Glutamatergic neuron (in vitro differentiated cells): ENCODE measurements around the gene PRSS12. TPM values are rescaled to one million over a fixed set of nuclear protein-coding genes. Genes with fewer than 3 reads are reported as not detected.
"Not testable (repeated sequence)": the region's sequence is repeated elsewhere in the genome, so short reads cannot be mapped to it uniquely, and the experiment has no call there.

Experiments used
- DNase-seq: peaks from one replicate; pipeline ENCODE4 v3.0.0; 2022
- H3K27ac Mint-ChIP-seq: one replicate; pipeline ENCODE4 v1.8.0; 2020; ENCODE audit warnings: mild to moderate bottlenecking, mixed read lengths, inconsistent platforms; ENCODE audit not compliant: unreplicated experiment
- H3K27me3 Mint-ChIP-seq: one replicate; pipeline ENCODE4 v1.8.0; 2020; ENCODE audit warnings: mild to moderate bottlenecking, moderate library complexity, mixed read lengths, inconsistent platforms; ENCODE audit not compliant: unreplicated experiment
- H3K36me3 Mint-ChIP-seq: one replicate; pipeline ENCODE4 v1.8.0; 2020; ENCODE audit warnings: mild to moderate bottlenecking, mixed read lengths, inconsistent platforms; ENCODE audit not compliant: unreplicated experiment
- H3K4me1 Mint-ChIP-seq: one replicate; pipeline ENCODE4 v1.8.0; 2020; ENCODE audit warnings: mild to moderate bottlenecking, low read depth, mixed read lengths, inconsistent platforms; ENCODE audit not compliant: unreplicated experiment
- H3K4me3 Mint-ChIP-seq: one replicate; pipeline ENCODE4 v1.8.0; 2020; ENCODE audit warnings: mild to moderate bottlenecking, mixed read lengths, inconsistent platforms; ENCODE audit not compliant: unreplicated experiment
- H3K9me3 Mint-ChIP-seq: one replicate; pipeline ENCODE4 v1.8.0; 2020; ENCODE audit warnings: mild to moderate bottlenecking, moderate library complexity, mixed read lengths, inconsistent platforms; ENCODE audit not compliant: unreplicated experiment
- CTCF ChIP-seq: fragments of 200-600 bp; sonication (generic); IDR thresholded peaks from one replicate; pipeline ENCODE4 v1.5.0; 2021; ENCODE audit not compliant: partially characterized antibody, unreplicated experiment
- long read RNA-seq: library from polyadenylated mRNA; unstranded; transcript quantifications from one replicate; pipeline ENCODE4 v2.0.0, GENCODE V29; 2020; ENCODE audit not compliant: unreplicated experiment
- total RNA-seq: library from RNA; stranded (reverse); fragmentation: NEBNext Ultra II Directional; extraction: Animal tissue kit (Norgen Biotek cat#: 25700); gene quantifications from one replicate; pipeline ENCODE4 v1.2.1, GENCODE V29; 2021; ENCODE audit not compliant: unreplicated experiment

Gene PRSS12, protein sequence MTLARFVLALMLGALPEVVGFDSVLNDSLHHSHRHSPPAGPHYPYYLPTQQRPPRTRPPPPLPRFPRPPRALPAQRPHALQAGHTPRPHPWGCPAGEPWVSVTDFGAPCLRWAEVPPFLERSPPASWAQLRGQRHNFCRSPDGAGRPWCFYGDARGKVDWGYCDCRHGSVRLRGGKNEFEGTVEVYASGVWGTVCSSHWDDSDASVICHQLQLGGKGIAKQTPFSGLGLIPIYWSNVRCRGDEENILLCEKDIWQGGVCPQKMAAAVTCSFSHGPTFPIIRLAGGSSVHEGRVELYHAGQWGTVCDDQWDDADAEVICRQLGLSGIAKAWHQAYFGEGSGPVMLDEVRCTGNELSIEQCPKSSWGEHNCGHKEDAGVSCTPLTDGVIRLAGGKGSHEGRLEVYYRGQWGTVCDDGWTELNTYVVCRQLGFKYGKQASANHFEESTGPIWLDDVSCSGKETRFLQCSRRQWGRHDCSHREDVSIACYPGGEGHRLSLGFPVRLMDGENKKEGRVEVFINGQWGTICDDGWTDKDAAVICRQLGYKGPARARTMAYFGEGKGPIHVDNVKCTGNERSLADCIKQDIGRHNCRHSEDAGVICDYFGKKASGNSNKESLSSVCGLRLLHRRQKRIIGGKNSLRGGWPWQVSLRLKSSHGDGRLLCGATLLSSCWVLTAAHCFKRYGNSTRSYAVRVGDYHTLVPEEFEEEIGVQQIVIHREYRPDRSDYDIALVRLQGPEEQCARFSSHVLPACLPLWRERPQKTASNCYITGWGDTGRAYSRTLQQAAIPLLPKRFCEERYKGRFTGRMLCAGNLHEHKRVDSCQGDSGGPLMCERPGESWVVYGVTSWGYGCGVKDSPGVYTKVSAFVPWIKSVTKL
- total RNA-seq, result 113 TPM
- long read RNA-seq, full-length matches to known transcripts, result 16 of 40 reads
- long read RNA-seq, partial matches to known transcripts, result 18 of 40 reads
- long read RNA-seq, other reads (novel, unspliced or antisense), result 6 of 40 reads

DNA sequence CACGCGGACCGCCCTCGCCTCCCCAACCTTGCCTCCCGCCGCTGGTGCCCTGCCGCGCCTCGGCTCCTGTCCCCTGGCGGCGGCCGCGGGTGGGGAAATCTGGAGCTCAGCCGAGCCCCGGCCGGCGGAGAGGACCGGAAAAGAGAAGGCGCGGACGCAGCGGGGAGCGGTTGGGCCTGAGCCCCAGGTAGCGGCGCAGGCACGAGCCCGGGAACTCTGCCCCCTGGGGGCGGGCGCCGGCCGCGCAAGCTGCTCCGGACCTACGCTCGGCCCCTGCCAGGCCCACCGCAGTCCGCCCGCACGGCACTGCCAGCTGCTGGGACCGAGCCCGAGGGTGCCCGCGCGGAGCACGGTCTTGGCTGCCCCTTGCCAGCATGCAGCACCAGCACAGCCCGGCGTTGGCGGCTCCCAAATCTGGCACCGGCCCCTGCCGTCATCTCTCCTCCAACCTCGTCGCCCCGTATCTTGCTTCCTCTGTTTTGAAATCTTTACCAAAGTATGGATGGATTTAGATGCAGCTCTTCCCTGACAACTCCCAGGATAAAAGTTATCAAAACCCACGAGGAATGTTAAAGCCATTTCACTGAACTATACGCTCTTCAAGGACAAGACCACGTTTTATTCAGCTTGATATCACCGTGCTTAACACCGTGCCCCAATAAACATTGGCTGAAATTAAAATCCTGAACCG is at the start of gene PRSS12:
Gene PRSS12, minus strand, starts transcription at position 161 of the 691 bp plus-strand sequence. CDS start 283 bp downstream, outside the sequence.
- peak; percentile 98 for TF ChIP-seq CTCF
- DNase-seq, result peak; percentile 95
- Mint-ChIP-seq H3K4me1 (peaks cover 15% of the 10 kb centered on the region), H3K4me3 (peak within 1 kb of the TSS; percentile 94), H3K9me3 (peaks cover 11% of the 10 kb centered on the region), H3K27ac (peak within 1 kb of the TSS; percentile 96), H3K36me3 (no peaks in the 10 kb centered on the region), H3K27me3 (peaks cover 17% of the 10 kb centered on the region)

- peak; percentile 36 for DNase-seq
- Mint-ChIP-seq H3K4me3 (peak overlapping the region; percentile 69), H3K4me1 (peaks cover 40% of the 10 kb centered on the region), H3K27me3 (peaks cover 2% of the 10 kb centered on the region), H3K9me3 (peaks cover 5% of the 10 kb centered on the region), H3K36me3 (no peaks in the 10 kb centered on the region), H3K27ac (peak overlapping the region; percentile 98)
- no peak for TF ChIP-seq CTCF
These were observed 47.6 kb upstream of the PRSS12 start for GRCh38 chr4:118400356-118400755.

GRCh38 chr4:118399883-118400282 is 47.1 kb upstream of the PRSS12 start:
- not testable (repeated sequence) for H3K4me3 Mint-ChIP-seq, H3K27me3 Mint-ChIP-seq, H3K9me3 Mint-ChIP-seq, H3K36me3 Mint-ChIP-seq
- H3K27ac Mint-ChIP-seq, result peak overlapping the region; percentile 98
- H3K4me1 Mint-ChIP-seq, result peaks cover 42% of the 10 kb centered on the region
- peak; percentile 54 for DNase-seq

GRCh38 chr4:118398226-118399090 is 45.7 kb upstream of the PRSS12 start:
- Mint-ChIP-seq H3K36me3 (no peaks in the 10 kb centered on the region), H3K27me3 (no peaks in the 10 kb centered on the region), H3K4me3 (no peak overlapping the region), H3K4me1 (peaks cover 45% of the 10 kb centered on the region), H3K9me3 (peaks cover 2% of the 10 kb centered on the region), H3K27ac (peak overlapping the region; percentile 70)
- no peak for TF ChIP-seq CTCF
- no peak for DNase-seq
